Epithelial cell of prostate (primary cell): ENCODE measurements around the gene ST3GAL3.

ENCODE experiments used
- DNase-seq: peaks from one replicate; pipeline ENCODE4 v3.0.0-alpha.2; 2011; ENCODE audit warnings: low read depth, low spot score
- H3K27ac ChIP-seq: fragments of 450-650 bp; 2 replicates; pipeline ENCODE4 v1.5.1; 2017; ENCODE audit warnings: mild to moderate bottlenecking

ST3GAL3 gene

GRCh38 chr1:43930949-43931275, 223.6 kb downstream of the ST3GAL3 start:
- DNase-seq, result no peak
- H3K27ac ChIP-seq, result peak overlapping the region; percentile 98

- DNase-seq, result no peak
- peak overlapping the region; percentile 98 for H3K27ac ChIP-seq
These were observed 224.7 kb downstream of the ST3GAL3 start for GRCh38 chr1:43931711-43932660.

- DNase-seq, result no peak
- peak overlapping the region; percentile 98 for H3K27ac ChIP-seq
These were observed 225.6 kb downstream of the ST3GAL3 start for GRCh38 chr1:43932786-43933385.

GRCh38 chr1:43933386-43934100, 226.2 kb downstream of the ST3GAL3 start, which contains the start of gene ARTN:
TSS of gene ARTN (plus strand) at chr1:43933801. CDS start at chr1:43935657, 1,856 bp downstream.
- peak within 1 kb of the TSS; percentile 98 for H3K27ac ChIP-seq
- no peak for DNase-seq

GRCh38 chr1:43934101-43934985, 227.0 kb downstream of the ST3GAL3 start:
- H3K27ac ChIP-seq, result peak overlapping the region; percentile 98
- no peak for DNase-seq

GRCh38 chr1:43934986-43935324, 227.6 kb downstream of the ST3GAL3 start:
- no peak for DNase-seq
- H3K27ac ChIP-seq, result peak overlapping the region; percentile 98

GRCh38 chr1:43935711-43936427, 228.5 kb downstream of the ST3GAL3 start:
- DNase-seq, result no peak
- H3K27ac ChIP-seq, result peak overlapping the region; percentile 98

GRCh38 chr1:43936431-43937151, 229.3 kb downstream of the ST3GAL3 start:
- no peak for DNase-seq
- H3K27ac ChIP-seq, result peak overlapping the region; percentile 98

GRCh38 chr1:43937179-43937865, 230.0 kb downstream of the ST3GAL3 start:
- DNase-seq, result no peak
- H3K27ac ChIP-seq, result peak overlapping the region; percentile 98

GRCh38 chr1:43938383-43938782, 231.0 kb downstream of the ST3GAL3 start:
- H3K27ac ChIP-seq, result peak overlapping the region; percentile 98
- DNase-seq, result no peak

- DNase-seq, result no peak
- H3K27ac ChIP-seq, result peak overlapping the region; percentile 98
These were observed 231.7 kb downstream of the ST3GAL3 start for GRCh38 chr1:43938892-43939587.

- H3K27ac ChIP-seq, result peak overlapping the region; percentile 16
- DNase-seq, result no peak
These were observed 235.1 kb downstream of the ST3GAL3 start for GRCh38 chr1:43942411-43942810.

- no peak overlapping the region for H3K27ac ChIP-seq
- DNase-seq, result no peak
These were observed 237.5 kb downstream of the ST3GAL3 start for GRCh38 chr1:43944860-43945259.

GRCh38 chr1:43945674-43946235, 238.4 kb downstream of the ST3GAL3 start:
- peak overlapping the region; percentile 77 for H3K27ac ChIP-seq
- DNase-seq, result no peak

- DNase-seq, result peak; percentile 83
- H3K27ac ChIP-seq, result peak within 1 kb of the TSS; percentile 77
These were observed 239.1 kb downstream of the ST3GAL3 start, which contains the start of gene IPO13 for GRCh38 chr1:43946236-43947060. TSS of gene IPO13 (plus strand) at chr1:43946950. CDS start at chr1:43947601, 651 bp downstream.
